LNCaP clone FGC (cell line): Measurements from ENCODE around the gene TPM1.

Source experiments
- DNase-seq: peaks from one replicate; pipeline ENCODE4 v3.0.0-alpha.2; 2011; ENCODE audit warnings: low read depth
- H3K4me3 ChIP-seq: 2 replicates; pipeline ENCODE4 v1.5.1; 2011; ENCODE audit warnings: mild to moderate bottlenecking, low read depth, low read length, control low read depth
- CTCF ChIP-seq: IDR thresholded peaks from 2 replicates; pipeline ENCODE4 v1.5.1; 2012; ENCODE audit warnings: mild to moderate bottlenecking; ENCODE audit not compliant: control insufficient read depth, insufficient read depth; ENCODE audit errors: extremely low read depth

Gene TPM1

GRCh38 chr15:62999178-62999577 lies 43.4 kb upstream of the TPM1 start:
- no peak for TF ChIP-seq CTCF
- no peak overlapping the region for H3K4me3 ChIP-seq
- no peak for DNase-seq

GRCh38 chr15:62999923-63000561 lies 42.5 kb upstream of the TPM1 start:
- TF ChIP-seq CTCF, result no peak
- DNase-seq, result no peak
- H3K4me3 ChIP-seq, result no peak overlapping the region

GRCh38 chr15:63000706-63001105 lies 41.8 kb upstream of the TPM1 start:
- no peak for TF ChIP-seq CTCF
- H3K4me3 ChIP-seq, result no peak overlapping the region
- no peak for DNase-seq

GRCh38 chr15:63004211-63004610 lies 38.3 kb upstream of the TPM1 start:
- no peak for DNase-seq
- no peak for TF ChIP-seq CTCF
- no peak overlapping the region for H3K4me3 ChIP-seq

- no peak for DNase-seq
- no peak for TF ChIP-seq CTCF
- no peak overlapping the region for H3K4me3 ChIP-seq
Measured at GRCh38 chr15:63006032-63006878, 36.3 kb upstream of the TPM1 start.

GRCh38 chr15:63008333-63009049 lies 34.1 kb upstream of the TPM1 start:
- H3K4me3 ChIP-seq, result no peak overlapping the region
- TF ChIP-seq CTCF, result no peak
- no peak for DNase-seq
